SK-N-SH treated with all-trans-retinoic acid at 6 μM for 48 hours (cell line): Measurements from ENCODE around the gene NARS2.
"Not testable (repeated sequence)": the region's sequence is repeated elsewhere in the genome, so short reads cannot be mapped to it uniquely, and the experiment has no call there.

Experiments
- PPARA ChIP-seq: fragments of 250-450 bp; sonication (Bioruptor Pico); IDR thresholded peaks from 2 replicates; pipeline ENCODE4 v1.5.0; 2020; ENCODE audit warnings: mild to moderate bottlenecking, borderline replicate concordance
- ZNF8 ChIP-seq: fragments of 450-650 bp; formaldehyde crosslinking; IDR thresholded peaks from 2 replicates; pipeline ENCODE4 v1.5.0; 2020; ENCODE audit warnings: mild to moderate bottlenecking, moderate library complexity
- TF ChIP-seq, protein P1 (sequence below): fragments of 250-450 bp; sonication (Bioruptor Pico); IDR thresholded peaks from 2 replicates; pipeline ENCODE4 v1.8.0; 2020; ENCODE audit warnings: mild to moderate bottlenecking, moderate library complexity, borderline replicate concordance
- TF ChIP-seq, protein P2 (sequence below): fragments of 250-450 bp; sonication (Bioruptor Pico); IDR thresholded peaks from 2 replicates; pipeline ENCODE4 v1.8.0; 2021; ENCODE audit warnings: low read depth, mild to moderate bottlenecking, moderate library complexity, borderline replicate concordance

DNA sequence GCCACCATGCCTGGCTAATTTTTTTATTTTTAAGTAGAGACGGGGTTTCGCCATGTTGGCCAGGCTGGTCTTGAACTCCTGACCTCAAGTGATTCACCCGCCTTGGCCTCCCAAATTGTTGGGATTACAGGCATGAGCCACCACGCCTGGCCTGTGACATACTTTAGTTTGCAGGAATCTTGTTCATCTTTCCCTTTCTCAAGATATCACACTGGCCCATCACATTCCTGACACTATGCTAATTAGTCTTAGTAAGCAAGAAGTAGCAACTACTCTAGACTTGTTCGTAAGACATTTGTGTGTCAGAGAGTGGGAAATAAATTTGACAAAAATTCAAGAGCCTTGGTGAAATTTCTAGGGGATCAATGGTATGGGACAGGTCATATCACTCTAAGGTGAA, 34.7 kb upstream of the NARS2 start:
- TF ChIP-seq, protein P1, sequence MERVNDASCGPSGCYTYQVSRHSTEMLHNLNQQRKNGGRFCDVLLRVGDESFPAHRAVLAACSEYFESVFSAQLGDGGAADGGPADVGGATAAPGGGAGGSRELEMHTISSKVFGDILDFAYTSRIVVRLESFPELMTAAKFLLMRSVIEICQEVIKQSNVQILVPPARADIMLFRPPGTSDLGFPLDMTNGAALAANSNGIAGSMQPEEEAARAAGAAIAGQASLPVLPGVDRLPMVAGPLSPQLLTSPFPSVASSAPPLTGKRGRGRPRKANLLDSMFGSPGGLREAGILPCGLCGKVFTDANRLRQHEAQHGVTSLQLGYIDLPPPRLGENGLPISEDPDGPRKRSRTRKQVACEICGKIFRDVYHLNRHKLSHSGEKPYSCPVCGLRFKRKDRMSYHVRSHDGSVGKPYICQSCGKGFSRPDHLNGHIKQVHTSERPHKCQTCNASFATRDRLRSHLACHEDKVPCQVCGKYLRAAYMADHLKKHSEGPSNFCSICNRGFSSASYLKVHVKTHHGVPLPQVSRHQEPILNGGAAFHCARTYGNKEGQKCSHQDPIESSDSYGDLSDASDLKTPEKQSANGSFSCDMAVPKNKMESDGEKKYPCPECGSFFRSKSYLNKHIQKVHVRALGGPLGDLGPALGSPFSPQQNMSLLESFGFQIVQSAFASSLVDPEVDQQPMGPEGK (CRISPR knock-in tag): not testable (repeated sequence)
- not testable (repeated sequence) for TF ChIP-seq ZNF8 (CRISPR knock-in tag); PPARA
- TF ChIP-seq, protein P2, sequence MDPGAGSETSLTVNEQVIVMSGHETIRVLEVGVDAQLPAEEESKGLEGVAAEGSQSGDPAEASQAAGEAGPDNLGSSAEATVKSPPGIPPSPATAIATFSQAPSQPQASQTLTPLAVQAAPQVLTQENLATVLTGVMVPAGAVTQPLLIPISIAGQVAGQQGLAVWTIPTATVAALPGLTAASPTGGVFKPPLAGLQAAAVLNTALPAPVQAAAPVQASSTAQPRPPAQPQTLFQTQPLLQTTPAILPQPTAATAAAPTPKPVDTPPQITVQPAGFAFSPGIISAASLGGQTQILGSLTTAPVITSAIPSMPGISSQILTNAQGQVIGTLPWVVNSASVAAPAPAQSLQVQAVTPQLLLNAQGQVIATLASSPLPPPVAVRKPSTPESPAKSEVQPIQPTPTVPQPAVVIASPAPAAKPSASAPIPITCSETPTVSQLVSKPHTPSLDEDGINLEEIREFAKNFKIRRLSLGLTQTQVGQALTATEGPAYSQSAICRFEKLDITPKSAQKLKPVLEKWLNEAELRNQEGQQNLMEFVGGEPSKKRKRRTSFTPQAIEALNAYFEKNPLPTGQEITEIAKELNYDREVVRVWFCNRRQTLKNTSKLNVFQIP: not testable (repeated sequence)
